EL (cell line): Measurements from ENCODE around the gene EIF4G1.

ENCODE experiments used
- DNase-seq: peaks from one replicate; pipeline ENCODE4 v3.0.0-alpha.2; 2016

EIF4G1 gene

DNA sequence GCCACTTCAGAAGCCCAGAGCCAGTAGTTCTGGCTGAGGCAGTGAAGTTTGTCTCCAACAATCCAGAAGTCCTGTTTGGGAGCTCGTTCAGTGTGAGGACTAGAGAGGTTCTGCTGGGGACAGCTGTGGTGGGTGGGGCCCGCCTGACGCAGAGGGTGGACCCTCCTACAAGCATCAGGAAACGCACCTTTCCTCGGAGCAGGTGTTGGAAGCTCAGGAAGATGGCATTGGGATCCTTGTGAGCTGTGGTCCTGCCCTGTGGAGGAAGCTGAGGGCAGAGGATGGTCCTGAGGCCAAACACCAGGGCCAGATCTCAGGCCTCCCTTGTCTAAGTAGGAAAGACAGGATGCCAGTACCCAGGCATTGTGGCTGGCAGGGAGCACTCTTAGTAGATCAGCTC lies 58.5 kb downstream of the EIF4G1 start:
- no peak for DNase-seq

DNA sequence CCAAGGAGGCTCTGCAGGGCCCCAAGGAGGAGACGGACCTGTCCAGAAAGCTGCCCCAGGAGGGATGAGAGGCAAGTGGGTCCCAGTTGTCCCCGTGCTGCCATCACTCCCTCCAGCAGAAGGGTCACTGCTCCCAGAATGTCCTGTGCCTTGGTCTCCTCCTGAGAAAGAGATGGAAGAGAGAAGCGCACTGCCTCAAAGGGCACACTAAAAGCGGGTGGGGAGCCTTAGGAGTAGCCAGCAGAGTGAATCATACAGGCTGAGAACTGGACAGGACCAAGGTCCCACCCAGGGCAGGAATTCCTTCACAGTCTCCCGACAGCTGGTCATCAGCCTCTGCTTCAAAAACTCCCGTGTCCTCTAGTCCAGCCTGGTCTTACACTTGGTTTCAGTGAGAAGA lies 59.0 kb downstream of the EIF4G1 start:
- peak; percentile 48 for DNase-seq

DNA sequence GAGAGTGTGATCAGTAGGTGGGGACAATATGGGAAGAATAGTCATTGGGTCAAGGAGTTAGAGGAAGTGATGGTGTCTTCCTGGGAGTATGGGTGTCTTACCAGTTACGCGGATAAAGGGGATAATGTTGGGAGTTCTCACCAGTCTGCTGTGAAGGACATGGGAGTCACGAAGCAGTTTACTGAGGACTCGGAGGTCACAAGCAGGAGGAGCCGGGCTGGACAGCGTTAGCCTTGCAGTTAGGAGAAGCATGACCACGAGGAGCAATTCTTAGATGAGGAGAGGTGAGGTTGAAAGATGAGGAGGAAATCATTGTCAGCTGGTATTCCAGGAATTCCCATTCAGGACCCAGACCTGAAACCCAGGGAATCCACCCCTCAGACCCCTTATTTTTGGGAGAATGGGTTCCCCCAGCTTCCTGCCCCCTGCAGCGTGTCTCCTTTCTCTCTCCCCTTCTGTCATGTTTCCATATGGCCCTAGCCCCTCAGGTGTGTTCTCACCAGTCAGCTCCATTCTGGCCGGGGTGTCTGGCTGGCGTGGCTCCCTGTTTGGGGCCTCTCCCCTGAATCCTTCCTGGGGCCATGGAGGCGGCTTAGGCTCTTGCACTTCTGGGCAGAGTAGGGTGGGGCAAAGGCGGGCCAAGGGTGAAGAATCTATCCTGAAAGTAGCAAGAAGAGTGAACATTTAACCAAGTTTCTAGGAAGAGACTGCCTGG lies 61.5 kb downstream of the EIF4G1 start:
- no peak for DNase-seq

DNA sequence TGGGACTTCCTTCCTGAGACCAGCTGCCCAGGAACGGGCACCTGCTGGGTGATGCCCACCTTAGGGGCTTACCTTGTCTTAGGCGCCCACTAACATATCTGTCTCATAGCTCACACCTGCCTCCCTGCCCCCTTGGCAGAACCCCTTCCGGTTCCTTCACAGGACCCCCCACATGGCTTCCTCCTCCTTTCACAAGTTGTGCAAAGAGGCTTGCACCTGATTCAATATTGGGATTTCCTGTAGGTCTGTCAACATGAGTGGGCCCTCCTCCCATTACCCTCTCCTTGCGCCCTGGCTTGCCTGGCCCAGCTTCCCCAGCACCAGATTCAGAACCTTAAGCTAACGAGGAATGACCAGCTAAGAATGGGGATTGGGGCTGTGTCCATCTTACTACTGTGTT lies 63.0 kb downstream of the EIF4G1 start:
- no peak for DNase-seq

DNA sequence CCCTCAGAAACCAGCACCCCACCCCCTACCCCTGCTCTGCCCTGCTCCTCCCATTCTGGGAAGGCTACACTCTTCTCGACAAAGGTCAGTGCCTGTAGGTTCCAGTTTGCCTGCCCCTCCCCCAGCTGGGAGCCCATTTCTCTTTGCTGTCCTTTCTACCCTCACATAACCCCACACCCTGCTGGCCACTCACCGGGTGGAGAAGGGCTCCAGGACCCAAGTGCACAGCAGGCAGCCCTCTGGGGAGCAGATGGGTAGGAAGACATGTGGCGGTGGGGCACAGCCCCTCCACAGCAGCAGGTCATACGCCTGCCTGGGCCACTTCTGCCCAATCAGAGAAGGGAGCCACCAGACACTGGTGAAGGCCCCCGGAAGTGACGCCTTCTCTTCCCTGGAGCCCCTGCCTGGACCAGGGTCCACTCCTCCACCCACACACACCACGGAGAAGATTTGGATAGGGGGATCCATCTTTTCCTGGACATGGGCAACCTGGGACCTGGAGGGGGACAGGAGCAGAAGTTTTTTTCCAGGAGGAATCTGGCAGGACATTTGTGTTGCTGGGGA lies 63.6 kb downstream of the EIF4G1 start, which contains the start of gene THPO:
Gene THPO (minus strand): TSS at position 326 of the 564 bp plus-strand sequence. CDS start 1,948 bp downstream, outside the sequence.
- no peak for DNase-seq

DNA sequence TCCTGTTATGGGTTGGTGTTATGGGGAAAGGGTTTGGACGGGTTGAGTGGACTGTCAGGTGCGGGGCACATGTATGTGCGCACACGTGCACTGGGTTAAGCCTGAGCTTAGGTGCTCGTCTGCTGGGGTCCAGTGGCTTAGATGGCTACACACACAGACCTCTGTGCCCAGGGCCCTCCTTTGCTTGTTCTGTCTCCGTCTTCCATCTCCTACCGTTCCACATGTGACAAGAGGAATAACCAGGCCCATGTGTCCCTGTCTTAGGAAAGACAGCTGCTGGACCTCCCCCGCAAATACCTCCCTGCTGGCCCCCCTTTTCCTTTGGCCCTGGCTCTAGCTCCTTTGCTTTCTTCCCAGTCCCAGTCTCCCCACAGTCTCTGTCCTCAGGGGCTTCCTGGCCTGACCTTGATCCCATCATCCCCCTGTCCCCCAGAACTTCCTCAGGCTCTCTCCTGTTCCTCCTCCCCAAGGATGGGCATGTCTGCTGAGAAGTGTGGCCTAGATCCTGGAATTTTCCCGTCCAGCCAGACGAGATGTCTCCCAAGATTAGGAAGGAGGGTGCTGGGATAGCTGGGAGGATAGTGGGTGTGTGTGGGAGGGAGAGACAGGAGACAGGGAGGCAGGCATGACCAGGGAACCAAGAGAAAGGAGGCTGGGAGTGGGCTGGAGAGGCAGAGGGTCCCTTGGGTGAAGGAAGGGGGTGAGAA lies 64.4 kb downstream of the EIF4G1 start:
- no peak for DNase-seq

DNA sequence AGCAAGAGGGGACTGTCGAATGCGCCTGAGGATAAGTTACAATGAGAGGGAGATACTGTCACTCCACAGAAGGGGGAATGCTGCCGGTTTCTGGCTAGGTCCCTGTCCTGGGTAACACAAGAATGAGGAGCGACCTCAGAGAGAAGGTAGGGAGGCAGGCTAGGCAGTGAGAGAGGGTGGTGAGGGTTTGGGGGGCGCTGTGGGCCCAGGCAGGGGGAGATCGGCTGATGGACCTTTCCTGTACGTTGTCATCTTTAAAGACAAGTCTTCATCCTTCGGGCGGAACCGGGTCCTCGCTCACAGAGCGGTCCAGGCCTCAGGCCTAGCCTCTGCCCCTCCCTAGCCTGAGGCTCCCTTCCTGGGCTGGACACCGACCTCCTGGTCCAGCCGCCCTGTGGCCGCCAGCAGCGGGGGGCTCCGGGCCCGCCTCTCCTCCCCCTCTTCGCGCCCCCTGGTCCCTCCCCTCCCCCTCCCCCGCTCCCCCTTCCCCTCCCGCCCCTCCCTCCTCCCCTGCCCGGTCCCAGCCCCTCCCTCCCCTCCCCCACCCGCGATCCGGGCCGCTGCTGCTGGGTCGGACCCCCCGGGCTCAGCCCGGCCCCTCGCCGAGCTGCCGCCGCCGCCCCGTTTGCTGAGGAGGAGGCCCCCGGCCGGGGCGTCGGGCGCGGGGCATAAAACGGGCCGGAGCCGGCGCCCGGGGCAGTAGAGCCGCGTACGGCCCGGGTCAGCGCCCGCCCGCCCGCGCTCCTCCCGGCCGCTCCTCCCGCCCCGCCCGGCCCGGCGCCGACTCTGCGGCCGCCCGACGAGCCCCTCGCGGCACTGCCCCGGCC lies 65.2 kb downstream of the EIF4G1 start, which contains the start of gene CHRD:
Gene CHRD (plus strand): TSS at position 697 of the 827 bp plus-strand sequence. CDS start 265 bp downstream, outside the sequence.
- DNase-seq = no peak

DNA sequence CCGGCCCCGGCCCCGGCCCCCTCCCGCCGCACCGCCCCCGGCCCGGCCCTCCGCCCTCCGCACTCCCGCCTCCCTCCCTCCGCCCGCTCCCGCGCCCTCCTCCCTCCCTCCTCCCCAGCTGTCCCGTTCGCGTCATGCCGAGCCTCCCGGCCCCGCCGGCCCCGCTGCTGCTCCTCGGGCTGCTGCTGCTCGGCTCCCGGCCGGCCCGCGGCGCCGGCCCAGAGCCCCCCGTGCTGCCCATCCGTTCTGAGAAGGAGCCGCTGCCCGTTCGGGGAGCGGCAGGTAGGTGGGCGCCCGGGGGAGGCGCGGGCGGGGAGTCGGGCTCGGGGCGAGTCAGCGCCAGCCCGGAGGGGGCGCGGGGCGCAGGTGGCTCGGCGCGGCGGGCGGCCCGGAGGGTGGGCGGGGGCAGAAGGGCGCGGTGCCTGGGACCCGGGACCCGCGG lies 65.8 kb downstream of the EIF4G1 start:
- DNase-seq = peak; percentile 39

DNA sequence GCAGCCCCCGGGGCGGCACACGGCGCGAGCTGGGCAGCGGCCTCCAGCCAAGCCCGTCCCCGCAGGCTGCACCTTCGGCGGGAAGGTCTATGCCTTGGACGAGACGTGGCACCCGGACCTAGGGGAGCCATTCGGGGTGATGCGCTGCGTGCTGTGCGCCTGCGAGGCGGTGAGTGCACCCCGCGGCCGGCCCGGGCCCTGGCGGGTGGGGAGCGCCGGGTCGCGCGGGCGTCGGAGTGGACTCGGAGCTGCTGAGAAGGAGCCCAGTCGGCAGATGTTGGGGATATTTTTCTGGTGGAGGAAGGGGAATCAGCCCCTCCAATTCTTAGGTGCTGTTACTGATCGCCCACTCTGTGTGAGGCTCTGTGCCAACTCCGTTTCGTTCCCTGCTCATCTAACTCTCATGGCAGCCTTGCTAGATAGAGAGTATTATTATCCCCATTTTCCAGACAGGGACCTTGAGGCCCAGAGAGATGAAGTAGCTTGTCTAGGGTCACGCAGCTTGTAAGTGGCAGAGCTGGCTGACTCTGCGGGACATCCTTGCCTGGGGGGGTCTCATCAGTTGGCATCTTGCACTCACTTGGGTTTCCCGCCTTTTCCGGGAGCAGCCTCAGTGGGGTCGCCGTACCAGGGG lies 66.3 kb downstream of the EIF4G1 start:
- no peak for DNase-seq

DNA sequence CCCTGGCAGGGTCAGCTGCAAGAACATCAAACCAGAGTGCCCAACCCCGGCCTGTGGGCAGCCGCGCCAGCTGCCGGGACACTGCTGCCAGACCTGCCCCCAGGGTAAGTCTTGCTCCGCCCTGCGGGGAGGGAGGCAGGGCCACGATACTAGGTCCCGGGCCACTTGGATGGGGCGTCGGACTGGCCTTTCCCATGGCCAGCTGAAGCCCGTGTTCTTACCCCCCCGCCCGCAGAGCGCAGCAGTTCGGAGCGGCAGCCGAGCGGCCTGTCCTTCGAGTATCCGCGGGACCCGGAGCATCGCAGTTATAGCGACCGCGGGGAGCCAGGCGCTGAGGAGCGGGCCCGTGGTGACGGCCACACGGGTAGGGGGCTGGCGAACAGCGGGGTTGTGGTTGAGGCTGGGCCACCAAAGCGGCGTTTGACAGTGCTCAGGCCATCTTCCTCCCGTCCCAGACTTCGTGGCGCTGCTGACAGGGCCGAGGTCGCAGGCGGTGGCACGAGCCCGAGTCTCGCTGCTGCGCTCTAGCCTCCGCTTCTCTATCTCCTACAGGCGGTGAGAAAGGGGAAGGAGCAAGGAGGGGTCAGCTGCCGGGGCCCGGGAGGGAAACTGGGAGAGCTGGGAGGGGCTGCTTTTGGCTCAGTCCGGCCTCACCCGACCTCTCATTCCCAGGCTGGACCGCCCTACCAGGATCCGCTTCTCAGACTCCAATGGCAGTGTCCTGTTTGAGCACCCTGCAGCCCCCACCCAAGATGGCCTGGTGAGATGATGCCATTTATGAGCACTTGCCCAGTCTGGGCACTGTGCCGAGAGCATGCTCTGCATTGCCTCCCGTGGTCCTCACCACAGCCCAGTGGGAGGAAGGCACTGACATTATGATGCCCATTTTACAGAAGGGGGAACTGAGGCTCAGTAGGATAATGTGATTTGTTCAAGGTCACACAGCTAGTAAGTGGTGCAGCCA lies 67.1 kb downstream of the EIF4G1 start:
- no peak for DNase-seq

DNA sequence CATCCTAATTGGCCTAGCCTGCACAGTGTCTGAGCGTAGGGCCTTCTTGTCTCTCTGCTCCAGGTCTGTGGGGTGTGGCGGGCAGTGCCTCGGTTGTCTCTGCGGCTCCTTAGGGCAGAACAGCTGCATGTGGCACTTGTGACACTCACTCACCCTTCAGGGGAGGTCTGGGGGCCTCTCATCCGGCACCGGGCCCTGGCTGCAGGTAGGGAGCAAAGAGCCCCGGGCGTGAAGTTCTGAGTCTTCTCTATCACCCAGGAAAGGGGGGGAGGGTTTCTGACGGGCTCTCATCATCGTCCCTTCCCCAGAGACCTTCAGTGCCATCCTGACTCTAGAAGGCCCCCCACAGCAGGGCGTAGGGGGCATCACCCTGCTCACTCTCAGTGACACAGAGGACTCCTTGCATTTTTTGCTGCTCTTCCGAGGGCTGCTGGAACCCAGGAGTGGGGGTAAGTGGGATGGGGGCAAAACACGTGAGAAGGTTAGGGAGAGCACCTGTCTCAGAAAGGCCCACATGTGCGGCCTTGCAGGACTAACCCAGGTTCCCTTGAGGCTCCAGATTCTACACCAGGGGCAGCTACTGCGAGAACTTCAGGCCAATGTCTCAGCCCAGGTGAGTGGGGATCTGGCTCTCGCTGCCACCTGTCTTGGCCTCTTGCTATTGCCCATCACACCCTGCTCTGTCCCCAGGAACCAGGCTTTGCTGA lies 68.1 kb downstream of the EIF4G1 start:
- no peak for DNase-seq

DNA sequence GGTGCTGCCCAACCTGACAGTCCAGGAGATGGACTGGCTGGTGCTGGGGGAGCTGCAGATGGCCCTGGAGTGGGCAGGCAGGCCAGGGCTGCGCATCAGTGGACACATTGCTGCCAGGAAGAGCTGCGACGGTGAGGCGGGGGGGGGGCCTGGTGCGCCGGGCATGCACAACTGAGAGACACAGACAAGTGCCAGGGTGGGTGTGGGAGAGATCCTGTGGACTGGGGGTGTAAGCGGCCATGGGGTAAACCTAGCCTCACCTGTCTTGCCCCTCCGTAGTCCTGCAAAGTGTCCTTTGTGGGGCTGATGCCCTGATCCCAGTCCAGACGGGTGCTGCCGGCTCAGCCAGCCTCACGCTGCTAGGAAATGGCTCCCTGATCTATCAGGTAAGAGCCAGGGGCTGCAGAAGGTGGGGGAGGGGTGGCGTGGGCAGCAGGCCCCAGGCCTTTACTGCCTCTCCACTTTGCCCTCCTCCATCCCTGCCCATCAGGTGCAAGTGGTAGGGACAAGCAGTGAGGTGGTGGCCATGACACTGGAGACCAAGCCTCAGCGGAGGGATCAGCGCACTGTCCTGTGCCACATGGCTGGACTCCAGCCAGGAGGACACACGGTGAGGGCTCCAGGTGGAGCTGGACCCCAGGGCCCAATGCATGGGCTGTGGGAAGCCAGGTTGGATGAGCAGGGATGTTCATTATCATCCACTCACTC lies 68.8 kb downstream of the EIF4G1 start:
- DNase-seq = no peak

DNA sequence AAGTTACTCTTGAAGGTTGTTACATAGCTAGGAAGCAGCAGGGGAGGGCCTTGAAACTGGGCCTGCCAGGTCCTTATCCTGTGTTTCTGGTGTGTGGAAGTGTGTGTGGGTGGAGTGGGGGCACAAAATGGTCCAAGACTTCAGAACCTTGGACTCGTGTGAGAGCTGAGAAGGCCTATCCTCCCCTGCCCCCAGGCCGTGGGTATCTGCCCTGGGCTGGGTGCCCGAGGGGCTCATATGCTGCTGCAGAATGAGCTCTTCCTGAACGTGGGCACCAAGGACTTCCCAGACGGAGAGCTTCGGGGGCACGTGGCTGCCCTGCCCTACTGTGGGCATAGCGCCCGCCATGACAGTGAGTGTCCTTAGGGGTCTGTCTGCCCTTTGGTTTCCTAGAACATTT lies 69.9 kb downstream of the EIF4G1 start:
- DNase-seq = no peak
